H1 (cell line): Measurements from ENCODE around the gene PAX5. TPM values are rescaled to one million over a fixed set of nuclear protein-coding genes. Genes with fewer than 3 reads are reported as not detected.

Source experiments
- CTCF ChIA-PET: fragments of 300-600 bp; sonication (Branson Sonifier 250); formaldehyde crosslinking; loops from one replicate; lab custom pipeline; 2021; ENCODE audit not compliant: partially characterized antibody; lab: Charles Lee
- POLR2A ChIA-PET: fragments of 300-600 bp; sonication (Branson Sonifier 250); formaldehyde crosslinking; loops from one replicate; lab custom pipeline; 2021; ENCODE audit warnings: inconsistent platforms; ENCODE audit not compliant: partially characterized antibody; lab: Charles Lee
- DNase-seq, 2 experiments: peaks; one replicate each; pipeline versions ENCODE4 v3.0.0 to v3.0.0-alpha.2; 2010 to 2022; ENCODE audit warnings: low spot score in 2 of 2, low read depth in 1 of 2, mixed read lengths in 1 of 2
- FAIRE-seq: peaks from 2 replicates; lab custom pipeline; 2011; peaks lifted over from hg19 to GRCh38; lab: Jason Lieb, UNC
- H2AFZ ChIP-seq: 2 replicates; pipeline ENCODE4 v1.8.1; 2012; ENCODE audit warnings: low read length, inconsistent platforms
- H2AK5ac ChIP-seq: 2 replicates; pipeline ENCODE4 v1.6.1; 2013; ENCODE audit warnings: low read depth, low read length
- H2BK120ac ChIP-seq: replicated peaks from 2 replicates; pipeline ENCODE3; 2013; ENCODE audit warnings: low read depth, low read length, inconsistent platforms
- H2BK12ac ChIP-seq: 2 replicates; pipeline ENCODE4 v1.6.1; 2013; ENCODE audit warnings: low read depth, low read length
- H2BK15ac ChIP-seq: 2 replicates; pipeline ENCODE4 v1.6.1; 2013; ENCODE audit warnings: low read length
- H2BK20ac ChIP-seq: 2 replicates; pipeline ENCODE4 v1.6.1; 2013; ENCODE audit warnings: low read length
- H2BK5ac ChIP-seq: 2 replicates; pipeline ENCODE4 v1.6.1; 2013; ENCODE audit warnings: low read depth, low read length
- H3K14ac ChIP-seq: 2 replicates; pipeline ENCODE4 v1.6.1; 2013; ENCODE audit warnings: inconsistent platforms; ENCODE audit not compliant: insufficient read length
- H3K18ac ChIP-seq: 2 replicates; pipeline ENCODE4 v1.6.1; 2013; ENCODE audit warnings: low read length; ENCODE audit errors: extremely low read depth
- H3K23ac ChIP-seq: 2 replicates; pipeline ENCODE4 v1.6.1; 2013; ENCODE audit warnings: inconsistent platforms; ENCODE audit not compliant: insufficient read length
- H3K23me2 ChIP-seq: 2 replicates; pipeline ENCODE4 v1.6.1; 2013; ENCODE audit warnings: low read depth, low read length
- H3K27ac ChIP-seq: 2 replicates; pipeline ENCODE4 v1.6.1; 2011; ENCODE audit warnings: low read depth, low read length, inconsistent platforms
- H3K27me3 ChIP-seq, 4 experiments: replicated peaks in 1 of 4; 1 replicate in 1 of 4; 2 replicates in 3 of 4; pipeline versions ENCODE4 v1.6.1 to v1.8.1; 2011 to 2013; ENCODE audit warnings: low read length in 3 of 4, mild to moderate bottlenecking in 3 of 4, inconsistent platforms in 2 of 4, mixed read lengths in 2 of 4, moderate library complexity in 1 of 4; ENCODE audit not compliant: control insufficient read depth in 3 of 4, insufficient read depth in 3 of 4; ENCODE audit errors: extremely low read depth in 1 of 4
- H3K36me3 ChIP-seq, 4 experiments: 2 replicates each; pipeline versions ENCODE4 v1.6.1 to v1.8.1; 2011 to 2013; ENCODE audit warnings: mild to moderate bottlenecking in 4 of 4, low read length in 3 of 4, moderate library complexity in 2 of 4, control low read depth in 1 of 4, inconsistent platforms in 1 of 4; ENCODE audit not compliant: insufficient read depth in 4 of 4, control insufficient read depth in 2 of 4
- H3K4ac ChIP-seq: replicated peaks from 2 replicates; pipeline ENCODE3; 2013; ENCODE audit warnings: low read length, low read depth, mixed read lengths, inconsistent platforms; ENCODE audit not compliant: insufficient read length
- H3K4me1 ChIP-seq, 4 experiments: replicated peaks in 1 of 4; 1 replicate in 1 of 4; 2 replicates in 3 of 4; pipeline versions ENCODE4 v1.6.1 to v1.8.1; 2011 to 2013; ENCODE audit warnings: low read length in 3 of 4, inconsistent platforms in 2 of 4, mixed read lengths in 1 of 4; ENCODE audit not compliant: insufficient read depth in 4 of 4, control insufficient read depth in 3 of 4
- H3K4me2 ChIP-seq, 2 experiments: 2 replicates each; pipeline versions ENCODE4 v1.6.1 to v1.8.1; 2011 to 2013; ENCODE audit warnings: low read depth in 2 of 2, low read length in 2 of 2, control low read depth in 1 of 2, inconsistent platforms in 1 of 2, mild to moderate bottlenecking in 1 of 2; ENCODE audit not compliant: insufficient read depth in 1 of 2
- H3K4me3 ChIP-seq, 4 experiments: fragments of 200-600, 300-600 bp in 1 of 4; sonication (generic), shearing (Covaris generic), sonication (Bioruptor Twin) in 1 of 4; 2 replicates each; pipeline versions ENCODE4 v1.5.1 to v1.8.1; 2011 to 2016; ENCODE audit warnings: low read length in 4 of 4, low read depth in 3 of 4, control low read depth in 2 of 4, inconsistent platforms in 2 of 4, mild to moderate bottlenecking in 2 of 4, mixed read lengths in 1 of 4, moderate library complexity in 1 of 4; ENCODE audit not compliant: insufficient read depth in 2 of 4; ENCODE audit errors: extremely low read depth in 1 of 4
- H3K56ac ChIP-seq: replicated peaks from 2 replicates; pipeline ENCODE3; 2013; ENCODE audit warnings: low read depth, mild to moderate bottlenecking, mixed read lengths, low read length, inconsistent platforms; ENCODE audit not compliant: insufficient read length
- H3K79me1 ChIP-seq: 2 replicates; pipeline ENCODE4 v1.6.1; 2013; ENCODE audit warnings: low read depth, low read length, control low read depth
- H3K79me2 ChIP-seq, 2 experiments: 2 replicates each; pipeline versions ENCODE4 v1.6.1 to v1.8.1; 2012 to 2013; ENCODE audit warnings: low read length in 2 of 2, mild to moderate bottlenecking in 2 of 2, inconsistent platforms in 1 of 2; ENCODE audit not compliant: insufficient read depth in 2 of 2, control insufficient read depth in 1 of 2
- H3K9ac ChIP-seq, 4 experiments: replicated peaks in 1 of 4; 1 replicate in 1 of 4; 2 replicates in 3 of 4; pipeline versions ENCODE4 v1.6.1 to v1.8.1; 2011 to 2013; ENCODE audit warnings: low read depth in 3 of 4, low read length in 3 of 4, control low read depth in 2 of 4, mild to moderate bottlenecking in 2 of 4, moderate library complexity in 2 of 4, inconsistent platforms in 1 of 4; ENCODE audit errors: extremely low read depth in 1 of 4
- H3K9me3 ChIP-seq, 2 experiments: 2 replicates each; pipeline versions ENCODE4 v1.6.1 to v1.8.1; 2012 to 2013; ENCODE audit warnings: mild to moderate bottlenecking in 2 of 2, moderate library complexity in 2 of 2, control low read depth in 1 of 2, inconsistent platforms in 1 of 2, low read depth in 1 of 2, low read length in 1 of 2, mixed read lengths in 1 of 2; ENCODE audit not compliant: insufficient read depth in 2 of 2
- H4K20me1 ChIP-seq, 2 experiments: replicated peaks in 1 of 2; 2 replicates each; pipeline versions ENCODE3 to v1.8.1; 2011 to 2013; ENCODE audit warnings: inconsistent platforms in 2 of 2, low read length in 2 of 2, mild to moderate bottlenecking in 1 of 2; ENCODE audit not compliant: insufficient read depth in 2 of 2, control insufficient read depth in 1 of 2
- H4K5ac ChIP-seq: 2 replicates; pipeline ENCODE4 v1.6.1; 2013; ENCODE audit warnings: low read length, low read depth, mixed read lengths, inconsistent platforms; ENCODE audit not compliant: insufficient read length
- H4K8ac ChIP-seq: 2 replicates; pipeline ENCODE4 v1.8.0; 2013; ENCODE audit warnings: mild to moderate bottlenecking, moderate library complexity, low read length, inconsistent platforms; ENCODE audit not compliant: insufficient read depth; ENCODE audit errors: extremely low read depth
- H4K91ac ChIP-seq: replicated peaks from 2 replicates; pipeline ENCODE3; 2013; ENCODE audit warnings: low read length, mixed read lengths, inconsistent platforms; ENCODE audit not compliant: insufficient read length
- ASH2L ChIP-seq: fragments of 200-600, 300-600 bp; sonication (generic); IDR thresholded peaks from one replicate; pipeline ENCODE4 v1.7.1; 2017; ENCODE audit warnings: low read length
- CREB1 ChIP-seq: IDR thresholded peaks from 2 replicates; pipeline ENCODE4 v1.6.1; 2012; ENCODE audit warnings: inconsistent platforms
- CTBP2 ChIP-seq: IDR thresholded peaks from 2 replicates; pipeline ENCODE4 v1.7.0; 2011; ENCODE audit warnings: borderline replicate concordance, mild to moderate bottlenecking, moderate library complexity, mixed read lengths, low read length; ENCODE audit not compliant: insufficient read depth, insufficient read length
- EZH2 ChIP-seq: fragments of 200-600 bp; sonication (generic); IDR thresholded peaks from 2 replicates; pipeline ENCODE4 v1.7.1; 2012; ENCODE audit warnings: low read depth, mild to moderate bottlenecking, moderate library complexity, low read length, inconsistent platforms; ENCODE audit not compliant: severe bottlenecking
- SAP30 ChIP-seq: fragments of 300-600 bp; sonication (generic); IDR thresholded peaks from 2 replicates; pipeline ENCODE4 v1.7.1; 2012; ENCODE audit warnings: low read length, moderate library complexity, mild to moderate bottlenecking, inconsistent platforms; ENCODE audit not compliant: insufficient read depth, insufficient replicate concordance
- SIRT6 ChIP-seq: IDR thresholded peaks from one replicate; pipeline ENCODE4 v1.7.1; 2012; ENCODE audit warnings: low read length, inconsistent platforms
- SP2 ChIP-seq: IDR thresholded peaks from 2 replicates; pipeline ENCODE4 v1.6.1; 2012; ENCODE audit warnings: mild to moderate bottlenecking, low read length, inconsistent platforms
- TBP ChIP-seq: IDR thresholded peaks from 2 replicates; pipeline ENCODE4 v1.6.1; 2011; ENCODE audit warnings: low read depth, low read length, improper control_type of control experiment
- USF2 ChIP-seq: IDR thresholded peaks from 2 replicates; pipeline ENCODE4 v1.6.1; 2011; ENCODE audit warnings: low read length, improper control_type of control experiment
- WGBS, 2 experiments: shearing (Covaris generic) in 1 of 2; methylation state at CpG; one replicate each; pipeline versions ENCODE4 v1.1.6 to v1.1.7; 2013 to 2015; ENCODE audit warnings: low lambda C conversion rate in 2 of 2, mixed read lengths in 2 of 2, inconsistent platforms in 1 of 2, low coverage in 1 of 2, missing lambda C conversion rate in 1 of 2; ENCODE audit not compliant: insufficient replicate concordance in 2 of 2, insufficient coverage in 1 of 2, insufficient read length in 1 of 2; ENCODE audit errors: extremely low coverage in 1 of 2, missing lambda C conversion rate in 1 of 2; 5-methylcytosine and 5-hydroxymethylcytosine counted together
- polyA plus RNA-seq, 7 experiments: library from polyadenylated mRNA; depleted of rRNA in 3 of 7; stranded (reverse) in 5 of 7; unstranded in 2 of 7; fragments of >200 nt in 5 of 7; fragments of 200-250 nt in 2 of 7; gene quantifications; 1 replicate in 5 of 7; 2 replicates in 1 of 7; 4 replicates in 1 of 7; pipeline versions ENCODE4 v1.2.1 to v1.2.3, GENCODE V29; 2011 to 2013; ENCODE audit warnings: missing spikeins in 2 of 7, mixed read lengths in 2 of 7
- total RNA-seq: library from RNA; stranded (reverse); fragmentation: NEBNext Ultra II Directional; extraction: Animal tissue kit (Norgen Biotek cat#: 25700); gene quantifications from 2 replicates; pipeline ENCODE4 v1.2.1, GENCODE V29; 2021

PAX5 gene
- total and polyA plus RNA-seq, 2 of the 8 experiments (the other 6 are each of a cell fraction or from before 2014, with no cell fraction given) = 0.29 to 0.43 TPM

- peaks cover 3% of the 10 kb centered on the region; the same call in 1 of the 2 replicates for H3K23me2 ChIP-seq
- POLR2A ChIA-PET = no interaction called here
- FAIRE-seq = no peak
- H2BK15ac ChIP-seq = no peak overlapping the region
- H3K27me3 ChIP-seq = peaks cover 0 to 28% (median 21%) of the 10 kb centered on the region in 4 experiments; a peak in 5 of 7 replicates
- H3K79me2 ChIP-seq = no peaks in the 10 kb centered on the region
- H3K23ac ChIP-seq = no peak overlapping the region
- peaks cover 0 to 15% (median 4%) of the 10 kb centered on the region in 4 experiments; a peak in 6 of 7 replicates for H3K4me1 ChIP-seq
- CTCF ChIA-PET = interaction anchor here (0.6 to 27.2 kb wide), 22 partner anchors 8 to 498 kb away, joined by 3 to 657 read pairs (median 4); no protein-coding TSS in a partner anchor
- no peak for TF ChIP-seq SP2
- no peak for TF ChIP-seq ASH2L
- TF ChIP-seq EZH2 = no peak
- no peak for TF ChIP-seq CTBP2
- TF ChIP-seq SIRT6 = no peak
- TF ChIP-seq USF2 = no peak
- no peak for TF ChIP-seq SAP30
- no peak for TF ChIP-seq CREB1
- no peak for TF ChIP-seq TBP
- TF ChIP-seq, all 59 proteins: peak for 0
- no peak overlapping the region for H3K27ac ChIP-seq
- no peak overlapping the region for H4K5ac ChIP-seq
- no peak overlapping the region for H2BK120ac ChIP-seq
- no peak for DNase-seq
- H3K9ac ChIP-seq = no peak overlapping the region
- H3K79me1 ChIP-seq = no peaks in the 10 kb centered on the region
- no peak overlapping the region for H4K8ac ChIP-seq
- no peak overlapping the region for H3K4me2 ChIP-seq
- H2AK5ac ChIP-seq = no peak overlapping the region
- H3K9me3 ChIP-seq = no peaks in the 10 kb centered on the region
- no peaks in the 10 kb centered on the region for H3K36me3 ChIP-seq
- no peak overlapping the region for H2BK20ac ChIP-seq
- no peak overlapping the region for H3K4ac ChIP-seq
- 89% methylated on average over 19 of the region's 20 CpGs; no CpG with 5 or more reads in 1 of the 2 experiments for WGBS, 2 experiments
- H2BK5ac ChIP-seq = no peak overlapping the region
- no peak overlapping the region for H3K4me3 ChIP-seq
- H4K20me1 ChIP-seq = no peaks in the 10 kb centered on the region
- no peak overlapping the region for H2AFZ ChIP-seq
- no peak overlapping the region for H4K91ac ChIP-seq
- no peak overlapping the region; the same call in 1 of the 2 replicates for H3K18ac ChIP-seq
- no peak overlapping the region for H3K56ac ChIP-seq
- H2BK12ac ChIP-seq = no peak overlapping the region
- H3K14ac ChIP-seq = no peak overlapping the region
Observed at GRCh38 chr9:36865731-36866635, 168.1 kb downstream of the PAX5 start.
